Endodermal cell (in vitro differentiated cells): Measurements from ENCODE around the gene TMEM44. TPM values are rescaled to one million over a fixed set of nuclear protein-coding genes. Genes with fewer than 3 reads are reported as not detected.
A peak's percentile ranks its signal among the peaks of the same experiment; 100 is the strongest.

Source experiments
- DNase-seq: peaks from one replicate; pipeline ENCODE4 v3.0.0-alpha.2; 2017
- H3K27ac ChIP-seq: 2 replicates; pipeline ENCODE4 v1.5.1; 2013; ENCODE audit warnings: mild to moderate bottlenecking, low read depth, low read length, moderate library complexity
- H3K27me3 ChIP-seq: 2 replicates; pipeline ENCODE4 v1.6.1; 2013; ENCODE audit warnings: mild to moderate bottlenecking, low read length, moderate library complexity; ENCODE audit not compliant: insufficient read depth, control insufficient read depth, poor library complexity, severe bottlenecking
- H3K36me3 ChIP-seq: 2 replicates; pipeline ENCODE4 v1.7.0; 2013; ENCODE audit warnings: mild to moderate bottlenecking, low read length, moderate library complexity; ENCODE audit not compliant: control insufficient read depth, insufficient read depth
- H3K4me1 ChIP-seq: one replicate; pipeline ENCODE4 v1.7.0; 2013; ENCODE audit warnings: low read length; ENCODE audit not compliant: control insufficient read depth, insufficient read depth
- H3K4me3 ChIP-seq: 2 replicates; pipeline ENCODE4 v1.5.1; 2013; ENCODE audit warnings: mild to moderate bottlenecking, low read length, moderate library complexity
- H3K9ac ChIP-seq: 2 replicates; pipeline ENCODE4 v1.6.1; 2013; ENCODE audit warnings: mild to moderate bottlenecking, low read length, moderate library complexity; ENCODE audit not compliant: poor library complexity, severe bottlenecking; ENCODE audit errors: extremely low read depth
- H3K9me3 ChIP-seq: 2 replicates; pipeline ENCODE4 v1.6.1; 2013; ENCODE audit warnings: mild to moderate bottlenecking, low read length, moderate library complexity; ENCODE audit not compliant: control insufficient read depth
- H3K27ac Mint-ChIP-seq: 2 replicates; pipeline ENCODE4 v1.8.0; 2020; ENCODE audit warnings: mixed read lengths
- H3K27me3 Mint-ChIP-seq: 2 replicates; pipeline ENCODE4 v1.8.0; 2021; ENCODE audit warnings: mild to moderate bottlenecking, mixed read lengths; ENCODE audit not compliant: insufficient read depth
- H3K36me3 Mint-ChIP-seq: 2 replicates; pipeline ENCODE4 v1.8.0; 2020; ENCODE audit warnings: low read depth, mixed read lengths
- H3K4me1 Mint-ChIP-seq: 2 replicates; pipeline ENCODE4 v1.8.0; 2020; ENCODE audit warnings: mixed read lengths
- H3K4me3 Mint-ChIP-seq: 2 replicates; pipeline ENCODE4 v1.8.0; 2020; ENCODE audit warnings: mild to moderate bottlenecking, moderate library complexity, mixed read lengths
- H3K9me3 Mint-ChIP-seq: 2 replicates; pipeline ENCODE4 v1.8.0; 2020; ENCODE audit warnings: mild to moderate bottlenecking, mixed read lengths
- CTCF ChIP-seq: fragments of 200-600 bp; sonication (generic); conservative IDR thresholded peaks from 2 replicates; pipeline ENCODE4 v1.5.0; 2021; ENCODE audit warnings: antibody characterized with exemption, mild to moderate bottlenecking
- WGBS, 2 experiments: methylation state at CpG; one replicate each; pipeline versions ENCODE4 v1.1.5 to v1.1.7; 2013; ENCODE audit warnings: missing lambda C conversion rate in 2 of 2, mixed read lengths in 1 of 2; ENCODE audit not compliant: insufficient coverage in 1 of 2, insufficient read length in 1 of 2; 5-methylcytosine and 5-hydroxymethylcytosine counted together
- long read RNA-seq, 4 experiments: library from polyadenylated mRNA in 2 of 4; library from RNA in 1 of 4; library from capped mRNA in 1 of 4; stranded (forward) in 3 of 4; unstranded in 1 of 4; transcript quantifications; one replicate each; pipeline ENCODE4 v2.0.0, GENCODE V29; 2020 to 2021; ENCODE audit warnings: inconsistent platforms in 1 of 4
- polyA plus RNA-seq, 2 experiments: library from polyadenylated mRNA; stranded (reverse); fragments of 50-300 nt; gene quantifications; one replicate each; pipeline ENCODE4 v1.2.3, GENCODE V29; 2013
- total RNA-seq, 2 donors: library from RNA; stranded (reverse); fragmentation: NEBNext Ultra II Directional in 1 of 2; extraction: Animal tissue kit (Norgen Biotek cat#: 25700) in 1 of 2; gene quantifications; 2 replicates in 1 of 2; 3 replicates in 1 of 2; pipeline ENCODE4 v1.2.1, GENCODE V29; 2021

The TMEM44 gene
- 10 to 100 TPM; 31.0 to 34.4 TPM for total RNA-seq
- 18.4 TPM for polyA plus RNA-seq (2013, experiment 1 of 2)
- polyA plus RNA-seq (2013, experiment 2 of 2) = 22.1 TPM
- long read RNA-seq, experiment 1, partial matches to known transcripts = 9 of 15 reads
- long read RNA-seq, experiment 1, other reads (novel, unspliced or antisense) = 5 of 15 reads
- long read RNA-seq, experiment 2, transcript TMEM44-202 (10 exons, 2,245 nt) = major isoform, 23 of 35 reads
- long read RNA-seq, experiment 2, partial matches to known transcripts = 0 of 35 reads
- long read RNA-seq, experiment 2, other reads (novel, unspliced or antisense) = 8 of 35 reads
- long read RNA-seq, experiment 3, partial matches to known transcripts = 2 of 8 reads
- long read RNA-seq, experiment 3, other reads (novel, unspliced or antisense) = 2 of 8 reads
- long read RNA-seq, experiment 4, partial matches to known transcripts = 0 of 1 reads
- long read RNA-seq, experiment 4, other reads (novel, unspliced or antisense) = 1 of 1 reads

GRCh38 chr3:194633349-194634004, at the start of gene TMEM44:
Gene TMEM44, minus strand, starts transcription at chr3:194633419. Its CDS starts 204 bp downstream, at chr3:194633215.
- Histone ChIP-seq H3K9me3 (peaks cover 24% of the 10 kb centered on the region), H3K9ac (peak within 1 kb of the TSS; percentile 56), H3K36me3 (peaks cover 19% of the 10 kb centered on the region), H3K27ac (peak within 1 kb of the TSS; percentile 4), H3K4me3 (peak within 1 kb of the TSS; percentile 87), H3K4me1 (no peaks in the 10 kb centered on the region), H3K27me3 (no peaks in the 10 kb centered on the region)
- DNase-seq = peak; percentile 93
- peak; percentile 84 for TF ChIP-seq CTCF
- Mint-ChIP-seq H3K4me3 (peak within 1 kb of the TSS; percentile 80), H3K4me1 (peaks cover 13% of the 10 kb centered on the region), H3K9me3 (peaks cover 12% of the 10 kb centered on the region), H3K36me3 (peaks cover 14% of the 10 kb centered on the region), H3K27ac (peak within 1 kb of the TSS; percentile 96), H3K27me3 (no peaks in the 10 kb centered on the region)
- WGBS, 2 experiments = 0 to 2% methylated on average over 6 to 66 of the region's 66 CpGs

- H3K27ac ChIP-seq = no peak overlapping the region
- H3K27me3 Mint-ChIP-seq = peaks cover 27% of the 10 kb centered on the region
These were observed 49.6 kb upstream of the TMEM44 start for GRCh38 chr3:194682694-194683310.

More at GRCh38 chr3:194682694-194683310, 49.6 kb upstream of the TMEM44 start:
- Mint-ChIP-seq H3K36me3 (no peaks in the 10 kb centered on the region), H3K9me3 (no peaks in the 10 kb centered on the region), H3K27ac (no peak overlapping the region), H3K4me3 (no peak overlapping the region), H3K4me1 (peaks cover 7% of the 10 kb centered on the region)
- Histone ChIP-seq H3K36me3 (no peaks in the 10 kb centered on the region), H3K9ac (no peak overlapping the region), H3K27me3 (peaks cover 35% of the 10 kb centered on the region), H3K4me1 (no peaks in the 10 kb centered on the region), H3K9me3 (no peaks in the 10 kb centered on the region), H3K4me3 (no peak overlapping the region)
- WGBS, 2 experiments = 64 to 67% methylated on average over 10 to 14 of the region's 14 CpGs
- peak; percentile 96 for TF ChIP-seq CTCF
- peak; percentile 93 for DNase-seq
